NCI-H526 treated with DMSO at 0.1 percent for 48 hours (cell line): ENCODE measurements around the gene NF2.
"Not testable (repeated sequence)": the region's sequence is repeated elsewhere in the genome, so short reads cannot be mapped to it uniquely, and the experiment has no call there.

Experiments
- DNase-seq: peaks from one replicate; lab custom pipeline; 2025; lab: John Stamatoyannopoulos, UW

NF2 gene

GRCh38 chr22:29596408-29596807, 7.0 kb upstream of the NF2 start:
- DNase-seq = no peak

- DNase-seq = not testable (repeated sequence)
Measured at GRCh38 chr22:29597871-29598683, 5.4 kb upstream of the NF2 start.

GRCh38 chr22:29598684-29599020, 4.8 kb upstream of the NF2 start:
- DNase-seq = no peak

- DNase-seq = no peak
Measured at GRCh38 chr22:29604076-29604360, 585 bp downstream of the NF2 start.

- DNase-seq = no peak
Measured at GRCh38 chr22:29605527-29605850, 2.1 kb downstream of the NF2 start.

GRCh38 chr22:29606320-29606719, 2.9 kb downstream of the NF2 start:
- no peak for DNase-seq

GRCh38 chr22:29607426-29607825, 4.0 kb downstream of the NF2 start:
- DNase-seq = no peak

GRCh38 chr22:29609139-29609538, 5.7 kb downstream of the NF2 start:
- no peak for DNase-seq

GRCh38 chr22:29610780-29611179, 7.3 kb downstream of the NF2 start:
- DNase-seq = no peak

GRCh38 chr22:29615705-29616327, 12.4 kb downstream of the NF2 start:
- no peak for DNase-seq

GRCh38 chr22:29617922-29618629, 14.6 kb downstream of the NF2 start:
- DNase-seq = no peak

- no peak for DNase-seq
Measured at GRCh38 chr22:29621761-29622526, 18.5 kb downstream of the NF2 start.

GRCh38 chr22:29623059-29623458, 19.6 kb downstream of the NF2 start:
- DNase-seq = no peak

- DNase-seq = no peak
Measured at GRCh38 chr22:29623553-29624169, 20.2 kb downstream of the NF2 start.

- DNase-seq = no peak
Measured at GRCh38 chr22:29625090-29625825, 21.8 kb downstream of the NF2 start.

GRCh38 chr22:29626497-29627195, 23.2 kb downstream of the NF2 start:
- no peak for DNase-seq

GRCh38 chr22:29627196-29627535, 23.7 kb downstream of the NF2 start:
- DNase-seq = no peak

GRCh38 chr22:29628996-29629902, 25.8 kb downstream of the NF2 start:
- no peak for DNase-seq

GRCh38 chr22:29629903-29630516, 26.6 kb downstream of the NF2 start:
- DNase-seq = no peak

GRCh38 chr22:29630987-29631386, 27.6 kb downstream of the NF2 start:
- no peak for DNase-seq
